ENCODE data around the gene KSR1. TPM values are rescaled to one million over a fixed set of nuclear protein-coding genes. Genes with fewer than 3 reads are reported as not detected.
"Not testable (repeated sequence)": the region's sequence is repeated elsewhere in the genome, so short reads cannot be mapped to it uniquely, and the experiment has no call there.

Gene KSR1
- total RNA-seq, 6 experiments from 2014 or later: 1.9 to 4.9 (median 3.6) TPM

DNA sequence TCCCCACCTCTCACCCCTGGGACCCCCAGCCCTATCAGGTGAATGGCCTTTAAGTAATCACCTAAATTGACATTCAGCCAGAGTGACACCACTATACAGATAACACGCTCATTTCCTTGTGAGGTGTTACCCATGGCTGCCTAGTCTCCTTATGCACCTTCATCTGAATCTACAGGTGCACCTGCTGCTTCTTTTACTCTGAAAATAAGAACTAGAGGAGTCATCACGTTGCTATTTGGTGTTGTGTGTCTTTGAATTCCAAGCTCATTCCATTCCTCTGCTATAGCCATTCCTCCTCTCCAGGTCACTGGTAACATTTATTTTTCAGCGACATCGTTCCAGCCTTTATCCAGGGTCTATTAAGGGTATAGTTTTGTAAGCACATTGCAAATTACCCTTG lies 184.5 kb downstream of the KSR1 start:
- TF ChIP-seq, protein P1, sequence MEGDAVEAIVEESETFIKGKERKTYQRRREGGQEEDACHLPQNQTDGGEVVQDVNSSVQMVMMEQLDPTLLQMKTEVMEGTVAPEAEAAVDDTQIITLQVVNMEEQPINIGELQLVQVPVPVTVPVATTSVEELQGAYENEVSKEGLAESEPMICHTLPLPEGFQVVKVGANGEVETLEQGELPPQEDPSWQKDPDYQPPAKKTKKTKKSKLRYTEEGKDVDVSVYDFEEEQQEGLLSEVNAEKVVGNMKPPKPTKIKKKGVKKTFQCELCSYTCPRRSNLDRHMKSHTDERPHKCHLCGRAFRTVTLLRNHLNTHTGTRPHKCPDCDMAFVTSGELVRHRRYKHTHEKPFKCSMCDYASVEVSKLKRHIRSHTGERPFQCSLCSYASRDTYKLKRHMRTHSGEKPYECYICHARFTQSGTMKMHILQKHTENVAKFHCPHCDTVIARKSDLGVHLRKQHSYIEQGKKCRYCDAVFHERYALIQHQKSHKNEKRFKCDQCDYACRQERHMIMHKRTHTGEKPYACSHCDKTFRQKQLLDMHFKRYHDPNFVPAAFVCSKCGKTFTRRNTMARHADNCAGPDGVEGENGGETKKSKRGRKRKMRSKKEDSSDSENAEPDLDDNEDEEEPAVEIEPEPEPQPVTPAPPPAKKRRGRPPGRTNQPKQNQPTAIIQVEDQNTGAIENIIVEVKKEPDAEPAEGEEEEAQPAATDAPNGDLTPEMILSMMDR (IDR thresholded peaks at IDR 0.05): no peak

DNA sequence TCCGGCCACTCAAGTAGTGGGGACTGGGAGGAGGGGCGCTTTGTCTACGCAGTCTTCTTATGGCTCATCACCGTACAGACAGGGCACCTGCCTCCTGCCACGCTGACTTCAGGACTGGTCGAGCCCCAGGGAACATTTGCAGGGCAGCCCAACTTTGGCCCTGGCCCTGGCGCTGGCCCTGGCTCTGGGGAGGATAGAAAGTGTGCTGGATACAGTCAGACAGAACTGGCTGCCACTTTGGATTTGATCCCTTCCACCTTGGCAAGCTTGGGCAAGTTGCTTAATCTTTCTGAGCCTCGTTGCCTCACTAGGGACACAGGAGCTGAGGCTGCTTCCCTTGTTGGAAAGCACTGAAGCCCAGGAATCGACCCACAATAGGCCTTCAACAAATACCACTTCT lies 188.3 kb downstream of the KSR1 start:
- Mint-ChIP-seq H3K9me3 (no peaks in the 10 kb centered on the region), H3K27me3 (ENCODE audit: insufficient read depth) (peaks cover 28% of the 10 kb centered on the region), H3K4me1 (ENCODE audit: low read depth) (no peaks in the 10 kb centered on the region), H3K27ac (no peak overlapping the region), H3K4me3 (no peak overlapping the region), H3K36me3 (ENCODE audit: low read depth) (no peaks in the 10 kb centered on the region)
- DNase-seq: no peak
- TF ChIP-seq, protein P1 (IDR thresholded peaks at IDR 0.05): no peak

More for the DNA sequence above, 184.5 kb downstream of the KSR1 start:
- Mint-ChIP-seq H3K9me3 (no peaks in the 10 kb centered on the region), H3K36me3 (ENCODE audit: low read depth) (no peaks in the 10 kb centered on the region), H3K27me3 (ENCODE audit: insufficient read depth) (peaks cover 16% of the 10 kb centered on the region), H3K4me1 (ENCODE audit: low read depth) (no peaks in the 10 kb centered on the region), H3K4me3 (no peak overlapping the region), H3K27ac (no peak overlapping the region)
- no peak for DNase-seq

DNA sequence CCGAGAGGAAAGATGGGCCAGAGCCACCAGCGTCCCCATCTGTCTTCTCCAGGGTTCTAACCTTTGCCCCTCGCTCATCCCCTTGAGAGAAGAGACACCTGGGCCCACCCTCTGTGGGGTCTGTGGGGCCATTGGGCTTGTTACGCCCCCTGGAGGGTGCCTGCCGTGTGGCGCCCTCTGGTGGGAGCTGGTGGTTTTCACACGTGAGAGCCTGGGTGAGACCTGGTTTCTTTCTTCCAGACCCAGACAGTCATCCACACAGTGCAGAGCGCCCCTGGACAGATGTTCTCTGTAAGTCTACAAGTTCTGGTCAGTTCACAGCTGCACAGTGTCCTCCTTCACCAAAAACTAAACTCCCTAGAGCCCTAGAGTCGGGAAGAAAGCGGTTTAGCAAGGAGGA lies 189.4 kb downstream of the KSR1 start:
- DNase-seq; H3K27ac Mint-ChIP-seq; H3K9me3 Mint-ChIP-seq; H3K4me3 Mint-ChIP-seq; H3K4me1 Mint-ChIP-seq (ENCODE audit: low read depth); H3K36me3 Mint-ChIP-seq (ENCODE audit: low read depth): not testable (repeated sequence)
- TF ChIP-seq, protein P1 (IDR thresholded peaks at IDR 0.05): peak; percentile 49
- H3K27me3 Mint-ChIP-seq (ENCODE audit: insufficient read depth): peaks cover 28% of the 10 kb centered on the region

DNA sequence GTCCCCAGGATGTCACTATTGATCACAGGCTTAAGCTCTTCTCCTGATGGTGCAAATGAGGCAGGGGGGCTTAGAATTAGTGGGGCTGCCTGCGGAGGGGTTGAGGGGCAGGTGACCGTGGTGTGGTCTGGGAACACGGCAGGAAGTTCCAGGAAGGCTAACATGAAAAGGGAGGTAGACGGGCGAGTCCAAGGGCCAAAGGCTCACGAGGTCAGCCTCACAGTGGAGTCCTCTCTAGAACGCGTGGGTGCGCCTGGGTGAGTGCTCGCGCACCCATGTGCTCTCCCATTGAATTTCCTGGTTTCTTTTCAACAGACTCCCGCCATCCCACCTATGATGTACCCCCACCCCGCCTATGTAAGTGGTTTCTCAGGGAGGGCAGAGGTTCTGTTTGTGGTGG lies 190.0 kb downstream of the KSR1 start:
- no peaks in the 10 kb centered on the region for H3K36me3 Mint-ChIP-seq (ENCODE audit: low read depth)
- no peak overlapping the region for H3K27ac Mint-ChIP-seq
- no peaks in the 10 kb centered on the region for H3K9me3 Mint-ChIP-seq
- no peak for DNase-seq
- TF ChIP-seq, protein P1 (IDR thresholded peaks at IDR 0.05): no peak
- no peaks in the 10 kb centered on the region for H3K4me1 Mint-ChIP-seq (ENCODE audit: low read depth)
- H3K4me3 Mint-ChIP-seq: no peak overlapping the region
- H3K27me3 Mint-ChIP-seq (ENCODE audit: insufficient read depth): peaks cover 27% of the 10 kb centered on the region

DNA sequence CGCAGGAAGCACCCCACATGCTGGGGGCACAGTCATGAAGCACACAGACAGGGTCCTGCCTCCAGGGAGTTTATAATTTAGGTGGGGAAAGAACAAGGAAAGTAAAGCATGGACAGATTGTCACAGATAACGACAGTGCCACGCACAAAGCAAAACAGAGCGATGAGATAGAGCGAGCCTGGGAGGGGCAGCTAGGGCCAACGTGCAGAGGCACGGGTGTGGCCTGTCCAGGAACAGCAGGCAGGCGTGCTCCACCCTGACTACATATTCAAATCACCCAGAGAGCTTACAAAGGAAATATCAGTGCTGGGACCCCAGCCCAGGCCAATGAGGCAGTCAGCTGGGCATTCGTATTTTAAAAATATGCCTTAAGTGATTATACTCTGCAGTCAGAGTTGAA lies 191.5 kb downstream of the KSR1 start:
- H3K9me3 Mint-ChIP-seq: no peaks in the 10 kb centered on the region
- H3K36me3 Mint-ChIP-seq (ENCODE audit: low read depth): no peaks in the 10 kb centered on the region
- DNase-seq: no peak
- H3K4me1 Mint-ChIP-seq (ENCODE audit: low read depth): no peaks in the 10 kb centered on the region; the same call in 1 of the 2 replicates
- H3K4me3 Mint-ChIP-seq: no peak overlapping the region
- TF ChIP-seq, protein P1 (IDR thresholded peaks at IDR 0.05): no peak
- peaks cover 22% of the 10 kb centered on the region for H3K27me3 Mint-ChIP-seq (ENCODE audit: insufficient read depth)
- no peak overlapping the region for H3K27ac Mint-ChIP-seq

GRCh38 chr17:27649111-27649571 lies 192.9 kb downstream of the KSR1 start:
- H3K9me3 Mint-ChIP-seq, DNase-seq: not testable (repeated sequence)

More at GRCh38 chr17:27649111-27649571, 192.9 kb downstream of the KSR1 start:
- H3K4me3 Mint-ChIP-seq; H3K36me3 Mint-ChIP-seq (ENCODE audit: low read depth); H3K4me1 Mint-ChIP-seq (ENCODE audit: low read depth); H3K27ac Mint-ChIP-seq: not testable (repeated sequence)
- peaks cover 19% of the 10 kb centered on the region for H3K27me3 Mint-ChIP-seq (ENCODE audit: insufficient read depth)
